Subcutaneous abdominal adipose tissue (tissue), 5 donors: ENCODE results near the gene MLIP.
"Not testable (repeated sequence)": the region's sequence is repeated elsewhere in the genome, so short reads cannot be mapped to it uniquely, and the experiment has no call there.

Source experiments
- H3K27ac ChIP-seq: one replicate; pipeline ENCODE4 v1.7.0; 2013; ENCODE audit warnings: low read depth, mild to moderate bottlenecking, inconsistent platforms, low read length, moderate library complexity
- H3K27me3 ChIP-seq, 5 donors: one replicate each; pipeline ENCODE4 v1.7.0; 2013; ENCODE audit warnings: low read length in 5 of 5, inconsistent platforms in 1 of 5; ENCODE audit not compliant: control insufficient read depth in 5 of 5, insufficient read depth in 4 of 5
- H3K36me3 ChIP-seq, 5 donors: one replicate each; pipeline ENCODE4 v1.7.0; 2013; ENCODE audit warnings: low read length in 5 of 5; ENCODE audit not compliant: control insufficient read depth in 5 of 5, insufficient read depth in 5 of 5
- H3K4me1 ChIP-seq, 5 donors: one replicate each; pipeline ENCODE4 v1.7.0; 2013; ENCODE audit warnings: low read length in 5 of 5, mild to moderate bottlenecking in 3 of 5, moderate library complexity in 1 of 5; ENCODE audit not compliant: control insufficient read depth in 5 of 5, insufficient read depth in 5 of 5
- H3K4me3 ChIP-seq, 5 donors: one replicate each; pipeline ENCODE4 v1.7.0; 2013; ENCODE audit warnings: low read length in 5 of 5, low read depth in 1 of 5
- H3K9ac ChIP-seq, 5 donors: one replicate each; pipeline ENCODE4 v1.7.0; 2013; ENCODE audit warnings: low read length in 5 of 5, mild to moderate bottlenecking in 4 of 5, moderate library complexity in 3 of 5
- H3K9me3 ChIP-seq, 5 donors: one replicate each; pipeline ENCODE4 v1.7.0; 2013; ENCODE audit warnings: low read length in 5 of 5; ENCODE audit not compliant: control insufficient read depth in 5 of 5
- donor health status: healthy.
- donor health status: healthy.
- donor health status: healthy.
- donor health status: healthy.
- donor health status: healthy.

Gene MLIP

GRCh38 chr6:54236984-54237383, 125.7 kb downstream of the MLIP start:
- Histone ChIP-seq H3K27ac (no peak overlapping the region), H3K9me3 (no peaks in the 10 kb centered on the region), H3K27me3 (no peaks in the 10 kb centered on the region), H3K4me1 (peaks cover 0 to 12% (median 3%) of the 10 kb centered on the region in 5 donors), H3K4me3 (no peak overlapping the region), H3K36me3 (no peaks in the 10 kb centered on the region), H3K9ac (no peak overlapping the region)

GRCh38 chr6:54238396-54238795, 127.2 kb downstream of the MLIP start:
- no peaks in the 10 kb centered on the region for H3K9me3 ChIP-seq
- H3K4me3 ChIP-seq: no peak overlapping the region
- peaks cover 0 to 12% (median 3%) of the 10 kb centered on the region in 5 donors for H3K4me1 ChIP-seq
- H3K27ac ChIP-seq: peak overlapping the region; percentile 2
- no peaks in the 10 kb centered on the region for H3K36me3 ChIP-seq
- H3K9ac ChIP-seq: peak overlapping the region in 2 of 5 donors; percentile 1 to 63
- no peaks in the 10 kb centered on the region for H3K27me3 ChIP-seq

GRCh38 chr6:54243699-54244098, 132.5 kb downstream of the MLIP start:
- Histone ChIP-seq H3K36me3 (no peaks in the 10 kb centered on the region), H3K27ac (no peak overlapping the region), H3K27me3 (no peaks in the 10 kb centered on the region), H3K4me1 (peaks cover 0 to 5% (median 0%) of the 10 kb centered on the region in 5 donors), H3K9ac (no peak overlapping the region), H3K9me3 (no peaks in the 10 kb centered on the region), H3K4me3 (no peak overlapping the region)

GRCh38 chr6:54244430-54244829, 133.2 kb downstream of the MLIP start:
- H3K27me3 ChIP-seq: no peaks in the 10 kb centered on the region
- H3K4me1 ChIP-seq: no peaks in the 10 kb centered on the region
- no peaks in the 10 kb centered on the region for H3K36me3 ChIP-seq
- no peak overlapping the region for H3K9ac ChIP-seq
- no peak overlapping the region for H3K27ac ChIP-seq
- no peaks in the 10 kb centered on the region for H3K9me3 ChIP-seq
- H3K4me3 ChIP-seq: no peak overlapping the region

- Histone ChIP-seq H3K27me3 (no peaks in the 10 kb centered on the region), H3K4me3 (no peak overlapping the region), H3K9me3 (no peaks in the 10 kb centered on the region), H3K27ac (no peak overlapping the region), H3K9ac (no peak overlapping the region), H3K36me3 (no peaks in the 10 kb centered on the region), H3K4me1 (no peaks in the 10 kb centered on the region)
These were observed 134.0 kb downstream of the MLIP start for GRCh38 chr6:54245265-54245664.

GRCh38 chr6:54248319-54248718, 137.1 kb downstream of the MLIP start:
- Histone ChIP-seq H3K27me3 (no peaks in the 10 kb centered on the region), H3K36me3 (no peaks in the 10 kb centered on the region), H3K27ac (no peak overlapping the region), H3K4me3 (no peak overlapping the region), H3K9ac (no peak overlapping the region), H3K4me1 (no peaks in the 10 kb centered on the region), H3K9me3 (no peaks in the 10 kb centered on the region)

GRCh38 chr6:54248994-54249393, 137.8 kb downstream of the MLIP start:
- Histone ChIP-seq H3K4me1 (no peaks in the 10 kb centered on the region), H3K4me3 (no peak overlapping the region), H3K9me3 (no peaks in the 10 kb centered on the region)

GRCh38 chr6:54249812-54250211, 138.6 kb downstream of the MLIP start:
- H3K9me3 ChIP-seq, H3K4me1 ChIP-seq: not testable (repeated sequence)

More at GRCh38 chr6:54248994-54249393, 137.8 kb downstream of the MLIP start:
- no peak overlapping the region for H3K9ac ChIP-seq
- H3K36me3 ChIP-seq: no peaks in the 10 kb centered on the region
- no peaks in the 10 kb centered on the region for H3K27me3 ChIP-seq
- H3K27ac ChIP-seq: no peak overlapping the region

GRCh38 chr6:54252496-54252895, 141.3 kb downstream of the MLIP start:
- peaks cover 0 to 6% (median 0%) of the 10 kb centered on the region in 5 donors for H3K4me1 ChIP-seq

More at GRCh38 chr6:54249812-54250211, 138.6 kb downstream of the MLIP start:
- not testable (repeated sequence) for H3K9ac ChIP-seq, H3K27me3 ChIP-seq, H3K4me3 ChIP-seq, H3K27ac ChIP-seq, H3K36me3 ChIP-seq

GRCh38 chr6:54252916-54253315, 141.7 kb downstream of the MLIP start:
- Histone ChIP-seq H3K27ac (no peak overlapping the region), H3K36me3 (no peaks in the 10 kb centered on the region), H3K27me3 (no peaks in the 10 kb centered on the region), H3K4me3 (no peak overlapping the region), H3K9ac (no peak overlapping the region), H3K9me3 (no peaks in the 10 kb centered on the region), H3K4me1 (peaks cover 0 to 6% (median 0%) of the 10 kb centered on the region in 5 donors)

More at GRCh38 chr6:54252496-54252895, 141.3 kb downstream of the MLIP start:
- H3K36me3 ChIP-seq: no peaks in the 10 kb centered on the region
- H3K27me3 ChIP-seq: no peaks in the 10 kb centered on the region
- no peak overlapping the region for H3K9ac ChIP-seq
- H3K4me3 ChIP-seq: no peak overlapping the region
- H3K9me3 ChIP-seq: no peaks in the 10 kb centered on the region
- H3K27ac ChIP-seq: no peak overlapping the region

- Histone ChIP-seq H3K9ac (no peak overlapping the region), H3K4me1 (peaks cover 0 to 6% (median 0%) of the 10 kb centered on the region in 5 donors), H3K27ac (no peak overlapping the region), H3K27me3 (no peaks in the 10 kb centered on the region), H3K9me3 (no peaks in the 10 kb centered on the region), H3K4me3 (no peak overlapping the region), H3K36me3 (no peaks in the 10 kb centered on the region)
These were observed 143.6 kb downstream of the MLIP start for GRCh38 chr6:54254886-54255285.
